Measurements from ENCODE around the gene PEX3.
"Not testable (repeated sequence)": the region's sequence is repeated elsewhere in the genome, so short reads cannot be mapped to it uniquely, and the experiment has no call there.

The PEX3 gene

DNA sequence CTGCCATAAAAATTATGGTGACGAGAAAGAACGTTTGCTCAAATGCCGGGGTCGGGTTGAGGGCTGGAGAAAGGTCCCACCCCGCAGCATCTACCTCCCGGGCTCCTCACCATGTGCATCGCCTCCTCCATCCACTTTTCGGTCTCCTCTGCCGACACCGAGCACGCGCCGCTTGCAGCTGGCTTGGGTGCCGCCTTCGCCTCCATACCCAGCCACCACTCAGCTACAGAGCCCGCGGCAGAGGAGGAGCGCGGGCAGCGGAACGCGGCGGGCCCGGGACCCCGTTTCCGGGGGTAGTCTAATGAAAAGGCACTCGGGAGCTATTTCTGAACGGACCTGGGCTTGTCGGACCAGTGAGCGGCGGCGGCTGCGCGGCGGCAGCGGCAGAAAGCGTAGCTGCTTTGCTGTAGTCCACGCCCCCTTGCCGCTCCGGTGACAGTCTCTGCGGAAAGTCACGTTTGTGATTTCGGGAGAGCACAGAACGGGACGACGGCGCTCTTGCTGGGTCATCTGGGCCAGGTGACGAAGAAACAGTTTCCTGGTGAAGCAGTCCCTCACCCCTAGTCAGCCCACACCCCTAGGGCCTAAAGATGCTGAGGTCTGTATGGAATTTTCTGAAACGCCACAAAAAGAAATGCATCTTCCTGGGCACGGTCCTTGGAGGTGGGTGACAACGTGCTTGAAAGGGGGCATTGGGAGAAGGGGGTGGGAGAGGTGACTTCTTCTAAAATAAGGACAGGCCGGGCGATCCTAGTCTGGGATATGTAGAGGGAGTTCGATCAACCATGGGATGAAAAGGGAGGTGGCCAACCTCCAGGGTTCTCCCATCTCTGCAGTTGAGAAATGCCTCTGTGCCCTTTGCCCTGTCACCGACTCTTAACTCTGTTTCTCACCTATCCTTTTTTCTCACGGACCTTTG lies at the start of gene PEX3, which contains the start of gene ADAT2:
Gene PEX3 (plus strand): TSS at position 353 of the 919 bp plus-strand sequence. CDS start 238 bp downstream, at position 591.
Gene ADAT2 (minus strand): TSS at position 243 of the 919 bp plus-strand sequence. CDS start 37 bp downstream, at position 206.
- peak; percentile 77 for DNase-seq

DNA sequence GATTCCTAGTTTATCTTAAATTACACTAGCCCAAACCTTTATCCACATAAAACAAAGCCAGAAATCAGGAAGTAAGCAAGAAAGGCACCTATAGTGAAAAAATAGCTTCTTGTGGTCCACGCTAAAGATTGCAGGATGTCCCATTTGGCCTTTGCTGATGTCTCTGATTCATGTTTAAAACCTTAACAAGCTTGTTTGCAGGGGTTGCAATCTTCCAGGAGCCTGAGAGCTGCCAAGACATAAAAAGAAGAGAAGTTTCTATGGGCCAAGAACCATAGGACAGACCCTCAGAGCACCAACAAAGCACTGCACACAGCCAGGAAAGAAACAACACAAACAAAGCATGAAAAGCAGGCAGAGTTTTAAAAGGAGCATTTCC lies 49.5 kb upstream of the PEX3 start:
- DNase-seq = no peak

DNA sequence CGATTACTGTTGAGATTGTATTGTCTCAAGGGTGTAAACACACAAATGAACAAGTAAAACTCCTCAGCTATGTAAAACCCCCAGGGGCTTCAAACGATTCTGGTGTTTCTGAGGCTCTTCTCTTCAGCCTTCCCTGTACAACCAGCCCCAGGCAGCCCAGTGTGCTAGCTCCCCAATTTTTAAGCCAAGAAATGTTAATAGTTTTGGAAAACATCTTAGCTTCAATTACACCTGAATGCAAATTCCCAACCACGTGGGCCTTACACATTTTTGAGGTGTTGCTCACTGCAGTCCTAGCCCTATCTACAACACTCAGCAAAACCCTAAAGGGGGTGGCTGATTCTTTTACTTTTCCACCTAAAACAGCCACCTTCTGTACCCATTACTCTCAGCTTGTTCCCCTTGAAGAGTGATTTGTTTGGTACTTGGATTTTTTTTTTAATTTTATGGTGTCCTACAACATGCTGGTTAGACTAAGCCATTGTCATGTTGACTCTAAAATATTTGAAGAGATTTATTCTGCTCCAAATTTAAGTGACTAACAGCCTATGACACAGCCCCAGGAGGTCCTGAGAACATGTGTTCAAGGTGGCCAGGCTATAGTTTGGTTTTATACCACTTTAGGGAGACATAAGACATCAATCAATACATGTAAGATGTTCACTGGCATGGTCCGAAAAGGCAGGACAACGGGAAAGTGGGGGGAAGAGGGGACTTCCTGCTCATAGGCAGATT lies 48.8 kb upstream of the PEX3 start:
- no peak for DNase-seq

GRCh38 chr6:143402721-143403336 lies 47.8 kb upstream of the PEX3 start:
- DNase-seq = no peak

DNA sequence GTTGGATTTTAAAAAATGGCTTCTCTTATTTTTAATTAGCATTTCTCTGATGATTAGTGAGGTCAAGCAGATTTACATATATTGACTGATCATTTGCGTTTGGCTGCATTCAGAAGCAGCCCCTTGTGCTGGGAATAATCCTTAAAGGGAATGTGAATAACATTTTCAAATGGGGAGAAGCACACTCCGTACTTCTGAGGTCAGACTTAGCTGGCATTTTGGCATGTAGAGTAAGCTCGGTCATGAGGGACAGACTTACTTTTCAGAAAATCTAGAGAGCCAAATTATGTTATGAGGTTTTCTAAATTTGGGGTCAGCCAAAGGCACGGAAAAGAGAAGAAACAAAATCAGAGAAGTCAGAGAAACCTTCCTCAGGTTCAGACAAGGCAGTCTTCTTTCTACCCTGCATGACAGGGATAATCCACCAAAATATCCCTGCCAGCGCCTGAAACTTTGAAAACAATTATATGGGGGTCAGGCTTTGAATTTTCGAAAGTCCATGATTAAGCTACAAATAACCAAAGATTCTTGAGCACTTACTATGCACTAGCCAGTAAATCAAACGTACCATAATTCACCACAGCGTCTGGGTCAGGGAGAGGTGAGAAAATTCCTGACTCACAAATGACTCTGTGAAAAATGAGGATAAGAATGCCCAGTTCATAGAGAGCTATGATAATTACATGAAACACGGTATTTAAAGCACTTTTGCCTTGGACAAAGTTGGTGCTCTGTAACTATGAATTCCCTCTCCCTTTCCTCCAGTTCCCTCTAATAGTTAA lies 45.0 kb upstream of the PEX3 start:
- no peak for DNase-seq

- no peak for DNase-seq
Measured at GRCh38 chr6:143406673-143407072, 43.9 kb upstream of the PEX3 start.

- DNase-seq = no peak
Measured at GRCh38 chr6:143408151-143408786, 42.3 kb upstream of the PEX3 start.

GRCh38 chr6:143408787-143409162 lies 41.8 kb upstream of the PEX3 start:
- DNase-seq = no peak

GRCh38 chr6:143410859-143411270 lies 39.7 kb upstream of the PEX3 start:
- no peak for DNase-seq

DNA sequence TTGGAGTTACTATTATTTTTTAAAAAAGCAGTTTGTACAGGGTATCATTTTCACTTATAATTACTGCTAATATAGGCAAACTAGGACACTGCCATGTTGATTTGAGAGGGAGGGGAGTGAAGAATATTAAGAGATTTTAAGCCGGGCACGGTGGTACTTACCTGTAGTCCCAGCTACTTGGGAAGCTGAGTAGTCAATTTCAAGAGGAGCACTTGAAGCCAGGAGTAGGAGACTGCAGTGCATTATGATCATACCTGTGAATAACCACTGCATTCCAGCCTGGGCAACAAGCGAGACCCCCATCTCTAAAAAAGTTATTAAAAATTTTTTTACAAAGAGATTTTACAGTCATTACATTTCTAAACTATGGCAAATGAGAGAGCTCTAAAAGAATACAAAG lies 35.8 kb upstream of the PEX3 start:
- no peak for DNase-seq

- no peak for DNase-seq
Measured at GRCh38 chr6:143419526-143419925, 31.1 kb upstream of the PEX3 start.

- no peak for DNase-seq
Measured at GRCh38 chr6:143426026-143426425, 24.6 kb upstream of the PEX3 start.

DNA sequence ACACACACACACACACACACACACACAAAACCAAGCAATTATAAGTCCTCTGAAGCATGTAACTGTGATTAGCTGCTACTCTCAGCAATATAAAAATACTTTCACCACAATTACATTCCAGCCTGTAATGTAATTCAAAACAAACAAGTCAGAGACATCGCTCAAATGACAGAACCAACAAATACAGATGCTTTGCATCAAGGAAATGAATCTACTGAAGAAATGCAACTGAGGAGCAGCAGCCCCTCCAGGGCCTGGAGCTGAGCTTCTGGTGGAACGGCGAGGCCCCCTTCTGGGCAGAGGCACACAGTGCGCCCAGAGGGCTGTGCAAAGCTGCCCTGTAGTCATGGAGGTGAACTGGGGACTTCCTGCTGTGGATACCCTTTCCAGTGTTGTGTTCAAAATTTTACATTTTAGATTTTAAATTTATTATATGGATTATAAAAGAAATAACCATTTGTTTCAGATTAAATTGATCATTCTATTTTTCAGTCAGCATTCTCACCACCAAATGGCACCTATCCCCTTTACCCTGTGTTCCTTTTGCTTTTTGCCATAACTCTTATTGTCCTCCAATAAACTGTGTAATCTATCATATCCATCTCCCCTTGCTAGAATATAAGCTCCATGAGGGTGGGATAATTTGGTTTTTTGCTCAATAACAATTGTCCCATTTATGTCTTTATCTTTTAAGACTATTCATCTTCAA lies 23.3 kb upstream of the PEX3 start:
- DNase-seq = peak in 1 of 2 experiments; percentile 27

- no peak for DNase-seq
Measured at GRCh38 chr6:143429970-143430369, 20.6 kb upstream of the PEX3 start.

DNA sequence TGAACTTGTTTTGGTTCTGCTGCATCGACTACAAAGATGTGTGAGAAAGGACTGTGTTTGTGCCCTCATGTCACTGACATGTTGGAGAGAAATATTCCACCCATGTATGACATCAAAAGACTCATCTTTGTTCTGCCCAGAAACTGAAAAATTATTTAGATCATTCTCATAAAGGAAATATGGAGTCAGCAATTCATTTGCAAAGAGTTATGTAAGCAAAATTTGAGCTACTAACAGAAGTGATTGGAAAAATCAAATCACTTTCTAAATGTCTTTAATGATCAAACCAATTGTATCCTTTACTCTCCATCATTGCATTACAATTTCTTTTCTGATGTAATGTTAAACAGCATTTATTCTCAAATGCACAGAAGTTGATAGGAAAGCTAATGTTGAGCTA lies 19.4 kb upstream of the PEX3 start:
- no peak for DNase-seq

- no peak for DNase-seq
Measured at GRCh38 chr6:143432588-143432987, 18.0 kb upstream of the PEX3 start.

- DNase-seq = no peak
Measured at GRCh38 chr6:143441010-143441409, 9.6 kb upstream of the PEX3 start.

DNA sequence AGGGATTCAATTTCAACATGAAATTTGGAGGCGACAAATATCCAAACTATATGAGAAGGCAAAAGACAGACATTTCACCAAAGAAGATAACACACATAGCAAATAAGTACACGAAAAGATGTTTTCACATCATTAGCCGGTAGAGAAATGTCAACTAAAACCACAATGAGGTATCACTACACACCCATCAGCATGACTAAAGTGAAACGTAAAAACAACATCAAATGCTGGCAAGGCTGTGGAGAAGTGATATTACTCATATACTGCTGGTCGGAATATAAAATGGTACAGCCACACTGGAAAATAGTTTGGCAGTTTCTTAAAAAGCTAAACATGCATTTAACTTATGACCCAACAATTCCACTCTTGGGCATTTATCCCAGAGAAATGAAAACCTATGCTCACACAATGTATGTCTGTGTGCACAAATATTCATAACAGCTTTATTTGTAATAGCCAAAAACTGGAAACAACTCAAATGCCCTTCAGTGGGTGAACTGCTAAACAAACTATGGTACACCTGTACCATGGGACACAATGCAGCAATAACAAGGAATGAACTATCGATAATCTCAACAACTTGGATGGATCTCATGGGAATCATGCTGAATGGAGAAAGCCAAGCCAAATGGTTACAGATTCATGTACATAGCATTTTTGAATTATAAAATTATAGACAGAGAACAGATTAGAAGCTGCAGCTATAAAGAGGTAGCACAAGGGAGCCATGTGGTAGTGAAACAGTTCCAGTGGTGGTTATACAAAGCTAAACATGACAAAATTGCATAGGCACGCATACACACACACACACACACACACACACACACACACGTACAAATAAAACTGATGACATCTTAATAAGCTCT lies 8.7 kb upstream of the PEX3 start:
- DNase-seq = no peak

GRCh38 chr6:143443096-143443495 lies 7.5 kb upstream of the PEX3 start:
- no peak for DNase-seq

GRCh38 chr6:143447865-143448264 lies 2.7 kb upstream of the PEX3 start:
- DNase-seq = not testable (repeated sequence)

Data from NCI-H1930 (cell line).